Panc1 (cell line): ENCODE data around the gene MCM5. TPM values are rescaled to one million over a fixed set of nuclear protein-coding genes. Genes with fewer than 3 reads are reported as not detected.
"Not testable (repeated sequence)": the region's sequence is repeated elsewhere in the genome, so short reads cannot be mapped to it uniquely, and the experiment has no call there.

Experiments used
- ATAC-seq: fragments of 200-7000 bp; cut with Tn5 transposase; 2 replicates; pipeline ENCODE4 v1.9.1; 2020; ENCODE audit warnings: mild to moderate bottlenecking, moderate library complexity
- BruUV-seq: library from RNA; stranded (reverse); fragments of 400-500 nt; replicated peaks from 2 replicates; lab custom pipeline; 2021; lab: Mats Ljungman, UMichigan
- CTCF ChIA-PET: fragments of 300-600 bp; sonication (Branson Sonifier 250); formaldehyde crosslinking; loops from one replicate; lab custom pipeline; 2022; ENCODE audit warnings: antibody characterized with exemption; lab: Charles Lee
- POLR2A ChIA-PET: fragments of 300-600 bp; sonication (Branson Sonifier 250); formaldehyde crosslinking; loops from one replicate; lab custom pipeline; 2022; ENCODE audit warnings: antibody characterized with exemption; lab: Charles Lee
- DNase-seq: peaks from one replicate; pipeline ENCODE4 v3.0.0-alpha.2; 2010; ENCODE audit warnings: low read depth, low spot score
- H3K27ac ChIP-seq: 2 replicates; pipeline ENCODE4 v1.5.1; 2011; ENCODE audit warnings: mild to moderate bottlenecking, low read length, inconsistent platforms
- H3K27me3 ChIP-seq: fragments of 200-500 bp; sonication (Bioruptor generic); 2 replicates; pipeline ENCODE4 v1.6.0; 2014; ENCODE audit warnings: low read length, inconsistent platforms; ENCODE audit not compliant: control insufficient read depth, insufficient read depth
- H3K36me3 ChIP-seq: fragments of 200-500 bp; sonication (Bioruptor generic); 2 replicates; pipeline ENCODE4 v1.5.1; 2014; ENCODE audit warnings: inconsistent platforms, mild to moderate bottlenecking, low read length, moderate library complexity; ENCODE audit not compliant: control insufficient read depth, insufficient read depth
- H3K4me1 ChIP-seq: 2 replicates; pipeline ENCODE4 v1.5.1; 2011; ENCODE audit warnings: inconsistent platforms, mild to moderate bottlenecking, low read length, moderate library complexity; ENCODE audit not compliant: control insufficient read depth, insufficient read depth
- H3K4me3 ChIP-seq, 2 experiments: 2 replicates each; pipeline ENCODE4 v1.5.1; 2011 to 2012; ENCODE audit warnings: low read depth in 2 of 2, low read length in 2 of 2, mild to moderate bottlenecking in 2 of 2, inconsistent platforms in 1 of 2, moderate library complexity in 1 of 2
- H3K9me3 ChIP-seq: fragments of 200-500 bp; sonication (Bioruptor generic); 2 replicates; pipeline ENCODE4 v1.5.1; 2014; ENCODE audit warnings: low read depth, mild to moderate bottlenecking, inconsistent platforms, low read length, moderate library complexity; ENCODE audit not compliant: control insufficient read depth, insufficient read depth
- POLR2AphosphoS5 ChIP-seq: IDR thresholded peaks from 2 replicates; pipeline ENCODE4 v1.6.1; 2012; ENCODE audit warnings: mild to moderate bottlenecking, low read depth, low read length, moderate library complexity
- SIN3A ChIP-seq: IDR thresholded peaks from 2 replicates; pipeline ENCODE4 v1.6.1; 2012; ENCODE audit warnings: low read depth, mild to moderate bottlenecking, low read length, moderate library complexity, borderline replicate concordance; ENCODE audit not compliant: insufficient read depth
- TCF7L2 ChIP-seq: IDR thresholded peaks from 2 replicates; pipeline ENCODE4 v1.6.1; 2011; ENCODE audit warnings: mild to moderate bottlenecking, low read depth, low read length, inconsistent platforms
- in situ Hi-C: cut with HindIII; loops from 2 replicates; pipeline ENCODE4 v1.10.0; 2016; ENCODE audit warnings: low sequenced_read_pairs, low pct_unique_long_range_greater_than_20kb
- intact Hi-C: fragments of 100-400 bp; cut with micrococcal nuclease; formaldehyde crosslinking; loops from one replicate; pipeline ENCODE4 v1.10.0; 2022; ENCODE audit not compliant: unreplicated experiment
- total RNA-seq: library from RNA; stranded (reverse); gene quantifications from one replicate; pipeline ENCODE4 v1.2.1, GENCODE V29; 2021; ENCODE audit not compliant: unreplicated experiment
- TF ChIP-seq, protein P1 (sequence below): fragments of 450-650 bp; IDR thresholded peaks from 2 replicates; pipeline ENCODE4 v1.5.1; 2017; ENCODE audit warnings: mild to moderate bottlenecking
- TF ChIP-seq, protein P2 (sequence below), 2 experiments: IDR thresholded peaks; 2 replicates each; pipeline ENCODE4 v1.6.1; 2011 to 2012; ENCODE audit warnings: low read depth in 2 of 2, control low read depth in 1 of 2, low read length in 1 of 2, mild to moderate bottlenecking in 1 of 2, moderate library complexity in 1 of 2; ENCODE audit not compliant: insufficient read depth in 1 of 2

MCM5 gene
- total RNA-seq, 1 experiment from 2014 or later = 122 TPM

DNA sequence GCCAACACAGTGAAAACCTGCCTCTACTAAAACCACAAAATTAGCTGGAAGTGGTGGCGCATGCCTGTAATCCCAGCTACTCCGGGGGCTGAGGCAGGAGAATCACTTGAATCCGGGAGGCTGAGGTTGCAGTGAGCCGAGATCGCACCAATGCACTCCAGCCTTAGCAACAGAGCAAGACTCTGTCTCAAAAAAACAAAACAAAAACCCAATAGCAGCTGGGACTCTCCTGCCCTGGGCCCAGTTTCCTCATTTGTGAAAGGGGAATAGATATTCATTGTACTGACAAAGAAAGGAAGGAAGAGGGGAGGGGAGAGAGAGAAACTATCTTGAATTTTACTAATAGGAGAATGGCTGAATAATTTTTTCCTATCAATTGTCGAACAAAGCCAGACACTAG is 3.3 kb upstream of the MCM5 start:
- H3K36me3 ChIP-seq, POLR2A ChIA-PET, in situ Hi-C loops, H3K4me3 ChIP-seq, H3K9me3 ChIP-seq, BruUV-seq, ATAC-seq, H3K27me3 ChIP-seq, DNase-seq: not testable (repeated sequence)
- Histone ChIP-seq H3K27ac (peak overlapping the region; percentile 82), H3K4me1 (peaks cover 37% of the 10 kb centered on the region)
- CTCF ChIA-PET = interaction anchor here (0.7 kb wide), 2 partner anchors 34 to 96 kb away, joined by 4 to 6 read pairs; no protein-coding TSS in a partner anchor
- intact Hi-C loops = loop anchor here (5.0 kb wide), 1 partner anchor 44 kb away; no protein-coding TSS in a partner anchor

DNA sequence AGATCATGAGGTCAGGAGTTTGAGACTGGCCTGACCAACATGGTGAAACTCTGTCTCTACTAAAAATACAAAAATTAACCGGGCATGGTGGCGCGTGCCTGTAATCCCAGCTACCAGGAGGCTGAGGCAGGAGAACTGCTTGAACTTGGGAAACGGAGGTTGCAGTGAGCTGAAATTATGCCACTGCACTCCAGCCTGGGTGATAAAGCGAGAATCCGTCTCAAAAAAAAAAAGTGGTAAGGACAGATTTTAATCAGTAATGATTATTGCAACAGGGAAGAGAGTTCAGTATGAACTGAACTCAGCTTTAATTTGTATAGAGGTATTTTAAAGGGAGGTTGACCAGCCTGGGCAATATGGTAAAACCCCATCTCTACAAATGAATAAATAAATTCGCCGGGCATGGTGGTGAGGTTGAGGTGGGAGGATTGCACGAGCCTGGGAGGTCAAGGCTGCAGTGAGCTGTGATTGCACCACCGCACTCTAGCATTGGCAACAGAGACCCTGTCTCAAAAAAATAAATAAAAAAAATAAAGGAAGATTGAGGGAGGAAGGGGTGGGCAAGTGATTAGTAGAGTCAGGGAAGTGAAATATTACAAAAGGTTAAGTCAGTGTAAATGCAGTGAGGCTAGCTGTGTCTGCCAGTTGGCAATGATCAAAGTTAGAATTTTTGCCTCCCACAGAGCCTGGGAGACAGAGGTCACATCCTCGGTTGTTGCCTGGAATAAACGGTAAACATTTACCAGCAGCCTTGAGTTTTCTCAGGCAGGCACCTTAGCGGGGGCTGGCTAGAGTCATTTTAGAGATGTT is 2.6 kb upstream of the MCM5 start:
- intact Hi-C loops = loop anchor here (5.0 kb wide), 1 partner anchor 45 kb away; no protein-coding TSS in a partner anchor
- Histone ChIP-seq H3K36me3 (no peaks in the 10 kb centered on the region; the same call in 1 of the 2 replicates), H3K27ac (peak overlapping the region; percentile 82), H3K4me1 (peaks cover 38% of the 10 kb centered on the region), H3K4me3 (peak overlapping the region in 1 of 2 experiments; percentile 16; a peak in 1 of 4 replicates), H3K9me3 (no peaks in the 10 kb centered on the region), H3K27me3 (no peaks in the 10 kb centered on the region)
- CTCF ChIA-PET = interaction anchor here (0.7 kb wide), 1 partner anchor 35 kb away, joined by 4 read pairs; no protein-coding TSS in a partner anchor
- POLR2A ChIA-PET = interaction anchor here (0.6 to 0.7 kb wide), 3 partner anchors 131 to 230 kb away, joined by 3 to 5 read pairs (median 3); no protein-coding TSS in a partner anchor
- in situ Hi-C loops = no loop called here
- TF ChIP-seq, protein P1, sequence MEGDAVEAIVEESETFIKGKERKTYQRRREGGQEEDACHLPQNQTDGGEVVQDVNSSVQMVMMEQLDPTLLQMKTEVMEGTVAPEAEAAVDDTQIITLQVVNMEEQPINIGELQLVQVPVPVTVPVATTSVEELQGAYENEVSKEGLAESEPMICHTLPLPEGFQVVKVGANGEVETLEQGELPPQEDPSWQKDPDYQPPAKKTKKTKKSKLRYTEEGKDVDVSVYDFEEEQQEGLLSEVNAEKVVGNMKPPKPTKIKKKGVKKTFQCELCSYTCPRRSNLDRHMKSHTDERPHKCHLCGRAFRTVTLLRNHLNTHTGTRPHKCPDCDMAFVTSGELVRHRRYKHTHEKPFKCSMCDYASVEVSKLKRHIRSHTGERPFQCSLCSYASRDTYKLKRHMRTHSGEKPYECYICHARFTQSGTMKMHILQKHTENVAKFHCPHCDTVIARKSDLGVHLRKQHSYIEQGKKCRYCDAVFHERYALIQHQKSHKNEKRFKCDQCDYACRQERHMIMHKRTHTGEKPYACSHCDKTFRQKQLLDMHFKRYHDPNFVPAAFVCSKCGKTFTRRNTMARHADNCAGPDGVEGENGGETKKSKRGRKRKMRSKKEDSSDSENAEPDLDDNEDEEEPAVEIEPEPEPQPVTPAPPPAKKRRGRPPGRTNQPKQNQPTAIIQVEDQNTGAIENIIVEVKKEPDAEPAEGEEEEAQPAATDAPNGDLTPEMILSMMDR = no peak
- TF ChIP-seq POLR2AphosphoS5 (no peak), TCF7L2 (peak; percentile 85)
- ATAC-seq = peak; percentile 31; the same call in 1 of the 2 replicates
- BruUV-seq = no TSS peak
- DNase-seq = no peak

DNA sequence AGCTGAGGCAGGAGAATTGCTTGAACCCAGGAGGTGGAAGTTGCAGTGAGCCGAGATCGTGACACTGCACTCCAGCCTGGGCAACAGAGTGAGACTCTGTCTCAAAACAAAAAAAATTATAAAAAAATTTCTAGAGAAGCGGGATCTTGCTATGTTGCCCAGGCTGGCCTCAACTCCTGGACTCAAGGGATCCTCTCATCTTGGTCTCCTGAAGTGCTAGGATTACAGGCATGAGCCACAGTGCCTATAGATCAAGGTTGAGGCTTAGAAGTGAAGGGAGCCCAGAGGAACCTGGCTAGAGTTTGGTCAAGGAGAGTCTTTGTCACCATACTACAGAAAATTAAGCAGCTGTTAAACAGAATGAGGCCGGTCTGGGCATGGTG is 1.4 kb upstream of the MCM5 start:
- Histone ChIP-seq H3K4me3 (no peak overlapping the region), H3K9me3 (no peaks in the 10 kb centered on the region), H3K36me3 (no peaks in the 10 kb centered on the region; the same call in 1 of the 2 replicates), H3K27ac (peak overlapping the region; percentile 78), H3K27me3 (no peaks in the 10 kb centered on the region), H3K4me1 (peaks cover 39% of the 10 kb centered on the region)
- BruUV-seq = no TSS peak
- POLR2A ChIA-PET = no interaction called here
- intact Hi-C loops (loop anchor here (5.0 kb wide), 1 partner anchor 46 kb away; no protein-coding TSS in a partner anchor), in situ Hi-C loops (no loop called here)
- ATAC-seq (no peak), DNase-seq (no peak)
- CTCF ChIA-PET = no interaction called here
- TF ChIP-seq POLR2AphosphoS5 = no peak
- TF ChIP-seq, protein P1 = no peak
- TF ChIP-seq, protein P2, sequence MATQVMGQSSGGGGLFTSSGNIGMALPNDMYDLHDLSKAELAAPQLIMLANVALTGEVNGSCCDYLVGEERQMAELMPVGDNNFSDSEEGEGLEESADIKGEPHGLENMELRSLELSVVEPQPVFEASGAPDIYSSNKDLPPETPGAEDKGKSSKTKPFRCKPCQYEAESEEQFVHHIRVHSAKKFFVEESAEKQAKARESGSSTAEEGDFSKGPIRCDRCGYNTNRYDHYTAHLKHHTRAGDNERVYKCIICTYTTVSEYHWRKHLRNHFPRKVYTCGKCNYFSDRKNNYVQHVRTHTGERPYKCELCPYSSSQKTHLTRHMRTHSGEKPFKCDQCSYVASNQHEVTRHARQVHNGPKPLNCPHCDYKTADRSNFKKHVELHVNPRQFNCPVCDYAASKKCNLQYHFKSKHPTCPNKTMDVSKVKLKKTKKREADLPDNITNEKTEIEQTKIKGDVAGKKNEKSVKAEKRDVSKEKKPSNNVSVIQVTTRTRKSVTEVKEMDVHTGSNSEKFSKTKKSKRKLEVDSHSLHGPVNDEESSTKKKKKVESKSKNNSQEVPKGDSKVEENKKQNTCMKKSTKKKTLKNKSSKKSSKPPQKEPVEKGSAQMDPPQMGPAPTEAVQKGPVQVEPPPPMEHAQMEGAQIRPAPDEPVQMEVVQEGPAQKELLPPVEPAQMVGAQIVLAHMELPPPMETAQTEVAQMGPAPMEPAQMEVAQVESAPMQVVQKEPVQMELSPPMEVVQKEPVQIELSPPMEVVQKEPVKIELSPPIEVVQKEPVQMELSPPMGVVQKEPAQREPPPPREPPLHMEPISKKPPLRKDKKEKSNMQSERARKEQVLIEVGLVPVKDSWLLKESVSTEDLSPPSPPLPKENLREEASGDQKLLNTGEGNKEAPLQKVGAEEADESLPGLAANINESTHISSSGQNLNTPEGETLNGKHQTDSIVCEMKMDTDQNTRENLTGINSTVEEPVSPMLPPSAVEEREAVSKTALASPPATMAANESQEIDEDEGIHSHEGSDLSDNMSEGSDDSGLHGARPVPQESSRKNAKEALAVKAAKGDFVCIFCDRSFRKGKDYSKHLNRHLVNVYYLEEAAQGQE (IDR thresholded peaks at IDR 0.05; ENCODE audit: insufficient read depth in 1 of 2, low read depth in 2 of 2, low read length in 1 of 2) = no peak
- no peak for TF ChIP-seq TCF7L2
- no peak for TF ChIP-seq SIN3A
